Keratinocyte (primary cell): ENCODE data around the gene PIGX.

Experiments used
- CTCF ChIP-seq, 3 experiments: IDR thresholded peaks in 1 of 3; conservative IDR thresholded peaks in 1 of 3; optimal IDR thresholded peaks in 1 of 3; 2 replicates in 2 of 3; 3 replicates in 1 of 3; pipeline versions ENCODE3 to v1.5.1; 2011; ENCODE audit warnings: low read length in 3 of 3, mild to moderate bottlenecking in 3 of 3, moderate library complexity in 2 of 3, control low read depth in 1 of 3, inconsistent platforms in 1 of 3; ENCODE audit not compliant: insufficient read depth in 2 of 3; ENCODE audit errors: extremely low read depth in 1 of 3
- EZH2 ChIP-seq: IDR thresholded peaks from one replicate; pipeline ENCODE4 v1.6.1; 2012; ENCODE audit warnings: inconsistent platforms, mild to moderate bottlenecking, low read length, moderate library complexity

DNA sequence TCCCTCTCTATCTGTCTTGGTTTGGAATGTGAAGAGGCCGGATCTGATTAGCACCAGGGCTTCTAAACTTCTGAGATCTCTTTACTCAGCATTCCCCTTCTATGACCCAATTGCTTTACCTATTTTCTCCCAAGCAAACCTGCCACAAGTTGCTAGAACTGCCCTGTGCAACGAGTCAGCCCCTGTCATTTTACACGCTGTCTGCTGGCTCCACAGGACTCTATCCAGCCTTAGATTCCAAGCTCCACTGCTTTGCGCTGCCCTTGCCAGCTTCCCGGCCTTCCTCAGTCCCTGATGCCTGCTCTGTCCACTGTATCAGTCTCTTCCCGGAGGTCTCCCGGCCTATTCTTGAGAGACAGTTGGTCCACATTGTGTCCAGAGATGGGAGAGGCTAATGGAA is 12.4 kb upstream of the PIGX start:
- TF ChIP-seq EZH2 (no peak), CTCF (optimal IDR thresholded peaks at IDR 0.05 in 1 of 3, IDR thresholded peaks at IDR 0.05 in 1 of 3, conservative IDR thresholded peaks at IDR 0.05 in 1 of 3; ENCODE audit: extremely low read depth in 1 of 3, insufficient read depth in 2 of 3, low read length in 3 of 3) (no peak)
